Immature natural killer cell (primary cell): Measurements from ENCODE around the gene PTDSS2. TPM values are rescaled to one million over a fixed set of nuclear protein-coding genes. Genes with fewer than 3 reads are reported as not detected.

Experiments used
- DNase-seq, 3 donors: peaks; one replicate each; pipeline ENCODE4 v3.0.0; 2022; ENCODE audit warnings: mixed read lengths in 1 of 3
- H3K27ac Mint-ChIP-seq, 6 donors: one replicate each; pipeline ENCODE4 v1.8.0; 2020; ENCODE audit warnings: mixed read lengths in 6 of 6, mild to moderate bottlenecking in 5 of 6, inconsistent platforms in 4 of 6, moderate library complexity in 3 of 6
- H3K27me3 Mint-ChIP-seq, 3 donors: one replicate each; pipeline ENCODE4 v1.8.0; 2020 to 2021; ENCODE audit warnings: low read depth in 3 of 3, mild to moderate bottlenecking in 3 of 3, mixed read lengths in 3 of 3, moderate library complexity in 3 of 3, inconsistent platforms in 1 of 3
- H3K36me3 Mint-ChIP-seq, 3 donors: one replicate each; pipeline ENCODE4 v1.8.0; 2020; ENCODE audit warnings: mixed read lengths in 3 of 3, inconsistent platforms in 2 of 3, mild to moderate bottlenecking in 2 of 3
- H3K4me1 Mint-ChIP-seq, 2 donors: one replicate each; pipeline ENCODE4 v1.8.0; 2020; ENCODE audit warnings: inconsistent platforms in 2 of 2, mild to moderate bottlenecking in 2 of 2, mixed read lengths in 2 of 2, moderate library complexity in 1 of 2
- H3K4me3 Mint-ChIP-seq, 5 donors: one replicate each; pipeline ENCODE4 v1.8.0; 2020; ENCODE audit warnings: mild to moderate bottlenecking in 5 of 5, mixed read lengths in 5 of 5, inconsistent platforms in 3 of 5, moderate library complexity in 3 of 5
- H3K9me3 Mint-ChIP-seq, 6 donors: one replicate each; pipeline ENCODE4 v1.8.0; 2020; ENCODE audit warnings: mild to moderate bottlenecking in 6 of 6, mixed read lengths in 6 of 6, inconsistent platforms in 4 of 6, moderate library complexity in 3 of 6
- polyA plus RNA-seq, 3 donors: library from polyadenylated mRNA; unstranded; fragments of 300-500 nt; fragmentation: Illumina TruSeq; gene quantifications; one replicate each; pipeline ENCODE4 v1.2.3, GENCODE V29; 2021

The PTDSS2 gene
- polyA plus RNA-seq, 3 donors from 2014 or later = 11.5 to 17.3 (median 16.1) TPM

DNA sequence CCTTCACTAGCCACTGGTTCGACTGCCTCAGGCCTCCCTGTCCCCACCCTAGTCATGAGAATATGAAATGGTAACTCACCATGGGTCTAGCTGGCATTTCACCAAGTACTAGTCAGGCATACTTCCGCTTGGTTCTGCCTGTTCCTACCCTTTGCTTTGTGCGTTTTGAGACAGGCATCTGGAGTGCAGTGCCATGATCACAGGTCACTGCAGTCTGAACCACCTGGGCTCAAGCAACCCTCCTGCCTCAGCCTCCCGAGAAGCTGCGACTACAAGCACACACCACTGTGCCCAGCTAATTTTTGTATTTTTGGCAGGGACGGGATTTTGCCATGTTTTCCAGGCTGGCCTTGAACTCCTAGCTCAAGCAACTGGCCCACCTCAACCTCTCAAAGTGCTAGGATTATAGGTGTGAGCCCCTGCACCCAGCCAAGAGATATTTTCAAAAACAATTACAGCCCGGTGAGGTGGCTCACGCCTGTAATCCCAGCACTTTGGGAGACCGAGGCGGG, 71.2 kb downstream of the PTDSS2 start:
- Mint-ChIP-seq H3K36me3 (no peaks in the 10 kb centered on the region), H3K4me3 (no peak overlapping the region), H3K9me3 (no peaks in the 10 kb centered on the region), H3K4me1 (peaks cover 5 to 6% of the 10 kb centered on the region in 2 donors), H3K27me3 (peaks cover 4 to 11% (median 4%) of the 10 kb centered on the region in 3 donors), H3K27ac (no peak overlapping the region)
- DNase-seq = no peak

DNA sequence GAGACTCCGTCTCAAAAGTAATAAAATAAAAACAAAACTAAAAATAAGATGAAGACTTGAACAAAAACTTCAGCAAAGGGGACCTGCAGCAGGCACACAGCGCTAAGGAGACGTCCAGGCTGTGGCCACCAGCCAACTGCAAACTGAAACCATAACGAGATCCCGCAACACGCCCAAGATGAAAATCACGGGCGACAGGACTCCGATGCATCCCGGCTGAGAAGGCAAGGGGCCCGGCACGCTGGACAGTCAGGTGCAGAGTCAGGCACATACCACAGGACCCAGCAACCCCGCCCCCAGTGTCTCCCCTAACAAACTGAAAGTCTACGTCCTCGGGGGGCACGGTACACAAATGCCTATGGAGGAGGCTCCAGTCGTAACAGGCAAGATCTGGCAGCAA, 76.1 kb downstream of the PTDSS2 start:
- Mint-ChIP-seq H3K27me3 (peaks cover 0 to 4% (median 0%) of the 10 kb centered on the region in 3 donors), H3K4me1 (no peaks in the 10 kb centered on the region), H3K4me3 (no peak overlapping the region), H3K36me3 (no peaks in the 10 kb centered on the region), H3K27ac (no peak overlapping the region), H3K9me3 (no peaks in the 10 kb centered on the region)
- no peak for DNase-seq

DNA sequence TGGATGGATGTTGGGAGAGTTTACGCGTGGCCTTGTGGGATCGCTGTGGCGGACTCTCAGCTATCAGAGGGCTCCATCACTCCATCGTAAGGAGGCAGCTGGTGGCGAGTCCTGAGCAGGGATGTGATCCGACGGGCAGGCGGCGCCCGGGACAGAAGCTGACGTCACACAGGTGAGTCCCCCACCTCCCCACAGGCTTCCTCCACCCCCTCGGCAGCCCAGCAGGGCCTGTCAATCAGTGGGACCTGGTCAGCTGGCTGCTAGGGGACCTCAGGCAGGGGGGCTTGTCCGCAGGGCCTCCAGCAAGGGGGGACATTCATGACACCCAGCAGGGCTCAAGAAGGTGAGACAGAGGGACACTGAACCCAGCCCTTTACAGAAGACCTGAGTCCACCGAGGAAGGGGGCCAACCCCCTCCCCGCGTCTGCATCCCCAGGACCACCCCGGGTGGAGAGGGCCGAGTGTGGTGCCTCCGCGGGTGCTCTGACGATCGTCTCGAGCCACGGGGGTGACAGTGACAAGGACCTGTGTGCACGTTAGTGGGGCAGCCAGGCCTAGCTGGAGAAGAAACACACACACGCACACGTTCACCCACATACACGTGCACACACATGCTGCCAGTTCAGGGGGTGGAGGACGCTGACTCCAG, 78.2 kb downstream of the PTDSS2 start:
- H3K36me3 Mint-ChIP-seq = no peaks in the 10 kb centered on the region
- H3K4me1 Mint-ChIP-seq = peaks cover 0 to 2% of the 10 kb centered on the region in 2 donors
- no peak for DNase-seq
- H3K9me3 Mint-ChIP-seq = no peaks in the 10 kb centered on the region
- no peak overlapping the region for H3K4me3 Mint-ChIP-seq
- peaks cover 0 to 4% (median 0%) of the 10 kb centered on the region in 3 donors for H3K27me3 Mint-ChIP-seq
- H3K27ac Mint-ChIP-seq = no peak overlapping the region

DNA sequence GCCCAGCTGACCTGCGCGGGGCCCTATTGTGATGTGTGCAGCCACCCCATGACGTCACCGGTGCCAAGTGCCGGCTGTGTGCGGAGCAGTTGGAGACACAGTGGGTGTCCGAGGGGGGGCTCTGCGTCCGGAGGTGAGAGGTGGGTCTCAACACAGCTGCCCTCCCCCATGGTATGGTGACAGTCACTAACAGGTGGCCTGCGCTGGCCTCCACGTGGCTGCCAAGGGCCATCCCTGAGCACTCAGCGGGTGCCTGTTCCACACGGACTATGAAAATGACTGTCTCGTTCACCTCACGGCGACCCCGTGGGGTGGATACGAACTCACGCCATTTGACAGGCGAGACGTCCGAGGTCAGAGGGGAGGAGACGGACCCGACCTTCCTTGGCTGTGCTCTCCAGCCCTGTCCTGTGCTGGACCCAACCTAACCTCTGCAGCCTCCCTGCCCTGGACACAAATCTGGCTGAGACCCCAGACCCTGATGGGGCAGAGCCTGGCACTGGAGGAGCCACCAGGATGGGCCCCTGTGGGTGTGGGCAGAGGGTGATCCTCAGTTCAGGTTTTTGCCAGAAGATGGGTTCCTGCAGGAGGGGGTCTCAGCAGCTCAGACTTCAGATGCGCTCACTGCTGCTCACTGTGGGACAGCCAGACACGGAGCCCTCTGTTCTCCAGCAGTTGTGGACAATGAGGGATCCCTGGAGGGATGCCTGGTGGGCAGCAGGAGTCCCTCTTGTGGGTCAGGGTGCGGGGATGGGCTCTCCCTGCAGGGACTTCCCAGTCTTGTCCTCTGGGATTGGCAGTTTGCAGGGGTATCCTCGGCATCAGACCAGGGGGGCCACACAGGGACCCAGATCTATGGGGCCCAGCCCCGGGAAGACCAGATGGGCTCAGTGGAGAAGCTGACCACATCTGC, 79.0 kb downstream of the PTDSS2 start:
- Mint-ChIP-seq H3K36me3 (no peaks in the 10 kb centered on the region), H3K9me3 (no peaks in the 10 kb centered on the region), H3K4me1 (peaks cover 0 to 2% of the 10 kb centered on the region in 2 donors), H3K27ac (no peak overlapping the region), H3K27me3 (peaks cover 0 to under 1% (median 0%) of the 10 kb centered on the region in 3 donors), H3K4me3 (no peak overlapping the region)
- no peak for DNase-seq

DNA sequence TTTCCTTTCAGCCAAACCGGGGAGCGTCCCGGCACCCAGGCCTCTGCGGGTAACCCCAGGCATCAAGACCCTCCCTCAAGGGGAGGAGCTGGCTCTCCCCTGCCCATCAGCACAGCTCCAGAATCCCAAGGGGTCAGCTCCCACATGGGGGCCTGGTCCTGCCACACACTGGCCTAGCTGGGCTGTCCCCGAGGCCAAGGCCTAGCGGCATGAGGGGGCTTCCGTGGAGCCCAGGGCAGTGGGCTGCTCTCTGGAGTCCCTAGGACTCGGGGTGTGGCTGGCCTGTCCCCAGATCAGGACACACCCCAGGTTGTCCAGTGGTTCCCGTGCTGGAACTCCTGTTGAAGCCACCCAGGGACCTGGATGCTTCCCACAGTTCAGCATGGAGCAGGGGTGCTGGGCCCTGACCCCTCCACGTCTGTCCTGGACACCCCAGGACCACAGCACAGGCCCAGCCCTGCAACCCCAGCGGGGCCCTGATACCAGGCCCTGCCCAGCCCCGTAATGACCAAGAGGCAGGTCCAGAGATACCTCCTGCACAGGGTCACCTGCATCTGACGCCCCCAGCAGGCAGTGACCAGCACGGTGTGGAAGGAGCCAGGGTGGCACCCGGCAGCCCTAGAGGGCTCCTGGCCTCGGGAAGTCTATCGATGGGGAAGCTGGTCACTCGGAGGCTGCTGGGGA, 79.8 kb downstream of the PTDSS2 start:
- Mint-ChIP-seq H3K4me3 (no peak overlapping the region), H3K27me3 (no peaks in the 10 kb centered on the region), H3K36me3 (no peaks in the 10 kb centered on the region), H3K27ac (no peak overlapping the region), H3K4me1 (peaks cover 0 to 2% of the 10 kb centered on the region in 2 donors), H3K9me3 (no peaks in the 10 kb centered on the region)
- DNase-seq = no peak

DNA sequence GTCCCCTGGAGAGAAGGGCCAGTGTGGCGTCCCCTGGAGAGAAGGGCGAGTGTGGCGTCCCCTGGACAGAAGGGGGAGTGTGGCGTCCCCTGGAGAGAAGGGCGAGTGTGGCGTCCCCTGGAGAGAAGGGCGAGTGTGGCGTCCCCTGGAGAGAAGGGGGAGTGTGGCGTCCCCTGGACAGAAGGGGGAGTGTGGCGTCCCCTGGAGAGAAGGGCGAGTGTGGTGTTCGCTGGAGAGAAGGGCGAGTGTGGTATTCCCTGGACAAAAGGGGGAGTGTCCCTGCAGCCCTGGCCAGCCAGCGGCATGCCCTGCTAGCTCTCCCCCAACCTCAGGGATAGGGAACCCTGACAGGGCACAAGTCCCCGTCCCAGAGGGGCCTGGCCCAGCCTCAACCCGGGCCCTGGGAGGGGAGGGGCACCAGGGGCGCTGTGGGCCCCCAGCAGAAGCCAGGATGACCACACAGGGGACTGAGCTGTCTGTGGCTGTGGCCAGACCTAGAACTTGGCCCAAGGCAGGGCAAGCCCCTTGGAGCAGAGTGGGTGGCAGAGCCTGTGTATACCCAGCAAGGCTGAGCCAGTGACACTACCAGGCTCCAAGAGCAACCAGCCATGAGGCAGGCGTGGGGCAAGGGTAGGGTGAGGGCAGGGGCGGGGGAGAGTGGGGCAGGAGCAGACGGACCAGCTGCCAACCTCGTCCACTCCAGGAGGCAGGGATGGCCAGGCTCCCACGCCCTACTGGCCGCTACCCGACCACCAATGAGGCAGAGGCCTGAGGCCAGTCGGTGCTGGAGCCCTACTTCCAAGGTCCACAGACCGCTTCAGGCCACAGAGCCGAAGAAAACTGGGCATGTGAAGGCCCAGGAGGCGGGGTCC, 81.1 kb downstream of the PTDSS2 start:
- no peaks in the 10 kb centered on the region for H3K9me3 Mint-ChIP-seq
- H3K36me3 Mint-ChIP-seq = no peaks in the 10 kb centered on the region
- DNase-seq = no peak
- H3K4me1 Mint-ChIP-seq = peaks cover 3 to 4% of the 10 kb centered on the region in 2 donors
- no peak overlapping the region for H3K27ac Mint-ChIP-seq
- H3K27me3 Mint-ChIP-seq = peaks cover 0 to 2% (median 0%) of the 10 kb centered on the region in 3 donors
- H3K4me3 Mint-ChIP-seq = peak overlapping the region in 1 of 5 donors; percentile 21

DNA sequence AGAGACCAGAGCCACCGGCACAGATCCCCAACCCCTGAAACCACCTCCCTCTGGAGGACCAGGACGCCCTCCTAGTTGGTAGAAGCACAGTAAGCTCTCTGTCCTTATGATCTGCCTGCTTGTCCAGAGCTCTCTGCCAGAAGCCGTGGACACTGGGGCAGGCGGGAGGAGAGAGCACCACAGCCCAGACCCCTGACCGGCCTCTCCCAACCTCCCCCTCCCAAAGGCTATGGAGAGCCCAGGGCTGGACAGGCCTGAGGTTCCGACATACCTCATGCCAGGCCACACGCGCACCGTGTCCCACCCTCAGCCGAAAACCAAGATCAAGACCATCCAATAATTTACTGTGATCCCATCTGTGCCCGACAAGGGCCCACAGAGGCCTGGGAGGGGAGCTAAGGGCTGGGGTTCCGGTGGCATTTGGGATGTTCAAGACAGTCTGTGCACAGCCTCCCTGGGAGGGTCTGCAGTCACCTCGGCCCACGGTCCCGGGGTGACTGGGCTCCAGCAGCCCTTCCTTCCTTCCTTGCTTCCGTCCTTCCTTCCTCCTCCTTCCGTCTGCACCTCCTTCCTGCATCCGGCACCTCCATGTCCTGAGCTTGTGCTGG, 81.9 kb downstream of the PTDSS2 start:
- H3K4me3 Mint-ChIP-seq = peak overlapping the region in 2 of 5 donors; percentile 17 to 21

DNA sequence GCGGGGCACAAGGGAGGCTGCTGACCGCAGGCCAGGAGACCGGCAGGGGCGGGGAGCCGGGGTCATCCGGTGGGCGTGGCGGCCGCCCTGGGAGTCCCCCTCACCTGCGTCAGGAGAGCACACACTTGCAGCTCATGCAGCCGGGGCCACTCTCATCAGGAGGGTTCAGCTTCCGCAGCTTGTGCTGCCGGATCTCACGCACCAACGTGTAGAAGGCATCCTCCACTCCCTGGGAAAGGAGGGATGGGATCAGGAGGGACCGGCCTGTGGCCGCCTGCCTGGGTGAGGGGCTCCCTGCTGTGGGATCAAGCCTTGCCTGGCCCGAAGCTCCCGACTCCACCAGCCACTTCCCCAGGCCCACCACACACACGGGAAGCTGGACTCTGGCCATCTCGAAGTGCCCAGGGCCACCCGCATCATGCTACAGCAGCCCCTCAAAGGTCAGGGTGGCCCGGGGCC, 82.5 kb downstream of the PTDSS2 start:
- no peak overlapping the region for H3K27ac Mint-ChIP-seq
- H3K4me3 Mint-ChIP-seq = no peak overlapping the region
- no peaks in the 10 kb centered on the region for H3K36me3 Mint-ChIP-seq
- DNase-seq = no peak
- H3K4me1 Mint-ChIP-seq = peaks cover 6 to 10% of the 10 kb centered on the region in 2 donors
- H3K9me3 Mint-ChIP-seq = no peaks in the 10 kb centered on the region
- H3K27me3 Mint-ChIP-seq = peaks cover 3 to 8% (median 5%) of the 10 kb centered on the region in 3 donors

More for the DNA sequence above, 81.9 kb downstream of the PTDSS2 start:
- Mint-ChIP-seq H3K4me1 (peaks cover 6 to 7% of the 10 kb centered on the region in 2 donors), H3K27me3 (peaks cover 0 to 5% (median 2%) of the 10 kb centered on the region in 3 donors), H3K27ac (peak overlapping the region in 1 of 6 donors; percentile 48), H3K9me3 (no peaks in the 10 kb centered on the region), H3K36me3 (no peaks in the 10 kb centered on the region)
- no peak for DNase-seq

DNA sequence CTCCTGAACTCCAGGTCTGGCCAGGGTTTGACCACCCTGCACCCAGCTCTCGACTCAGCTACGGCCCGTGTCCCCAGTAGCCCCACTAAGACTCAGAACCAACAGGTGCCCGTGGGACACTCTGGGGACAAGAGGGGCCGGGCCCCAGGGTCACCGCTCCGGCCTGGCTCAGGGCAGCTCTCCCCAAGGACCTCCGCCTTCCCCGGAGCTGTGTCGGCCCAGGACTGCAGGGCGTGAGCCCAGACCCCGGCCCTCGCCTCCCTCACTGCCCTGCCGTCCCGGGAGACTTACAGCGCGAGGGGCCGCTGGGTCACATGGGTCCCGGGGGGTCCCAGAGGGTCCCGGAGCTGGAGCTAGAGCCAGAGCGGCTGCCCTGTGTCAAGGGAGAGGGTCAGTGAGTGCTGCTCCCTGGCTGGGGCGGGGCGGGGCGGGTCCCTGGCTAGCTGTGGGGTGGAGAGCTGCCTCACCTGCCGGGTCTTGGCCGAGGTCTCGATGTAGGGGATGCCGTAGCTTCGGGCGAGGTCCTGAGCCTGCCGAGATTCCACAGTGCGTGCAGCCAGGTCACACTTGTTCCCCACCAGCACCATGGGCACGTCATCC, 83.0 kb downstream of the PTDSS2 start:
- peak overlapping the region in 1 of 5 donors; percentile 35 for H3K4me3 Mint-ChIP-seq
- no peaks in the 10 kb centered on the region for H3K36me3 Mint-ChIP-seq
- H3K27ac Mint-ChIP-seq = no peak overlapping the region
- peaks cover 3 to 8% (median 5%) of the 10 kb centered on the region in 3 donors for H3K27me3 Mint-ChIP-seq
- no peaks in the 10 kb centered on the region for H3K9me3 Mint-ChIP-seq
- DNase-seq = no peak
- peaks cover 6 to 15% of the 10 kb centered on the region in 2 donors for H3K4me1 Mint-ChIP-seq

DNA sequence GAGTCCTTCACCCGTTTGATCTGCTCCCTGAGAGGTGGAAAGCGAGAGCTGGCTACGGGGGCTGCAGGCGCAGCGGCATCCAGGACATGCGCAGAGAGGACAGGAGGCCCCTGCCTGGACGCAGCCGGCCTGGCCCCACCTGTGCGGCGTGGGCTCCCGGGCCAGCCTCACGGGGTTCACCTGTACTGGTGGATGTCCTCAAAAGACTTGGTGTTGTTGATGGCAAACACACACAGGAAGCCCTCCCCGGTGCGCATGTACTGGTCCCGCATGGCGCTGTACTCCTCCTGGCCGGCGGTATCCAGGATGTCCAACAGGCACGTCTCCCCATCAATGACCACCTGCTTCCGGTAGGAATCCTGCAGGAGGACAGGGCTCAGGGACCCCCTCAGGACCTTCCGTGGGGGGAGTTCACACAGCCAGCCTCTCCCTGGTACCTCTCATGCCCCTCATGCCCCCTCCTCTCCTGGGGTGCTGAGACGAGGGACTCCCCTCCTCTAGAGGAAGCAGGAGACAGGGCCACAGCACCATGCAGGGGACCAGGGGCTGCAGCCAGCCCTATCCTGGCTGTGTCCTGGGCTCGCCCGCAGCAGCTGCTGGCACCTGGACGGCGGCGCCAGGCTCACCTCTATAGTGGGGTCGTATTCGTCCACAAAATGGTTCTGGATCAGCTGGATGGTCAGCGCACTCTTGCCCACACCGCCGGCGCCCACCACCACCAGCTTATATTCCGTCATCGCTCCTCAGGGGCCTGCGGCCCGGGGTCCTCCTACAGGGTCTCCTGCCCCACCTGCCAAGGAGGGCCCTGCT, 83.7 kb downstream of the PTDSS2 start:
- no peaks in the 10 kb centered on the region for H3K36me3 Mint-ChIP-seq
- H3K27ac Mint-ChIP-seq = no peak overlapping the region
- peaks cover 6 to 20% of the 10 kb centered on the region in 2 donors for H3K4me1 Mint-ChIP-seq
- H3K27me3 Mint-ChIP-seq = peaks cover 4 to 8% (median 5%) of the 10 kb centered on the region in 3 donors
- no peak for DNase-seq
- H3K9me3 Mint-ChIP-seq = no peaks in the 10 kb centered on the region
- peak overlapping the region in 2 of 5 donors; percentile 35 to 42 for H3K4me3 Mint-ChIP-seq

DNA sequence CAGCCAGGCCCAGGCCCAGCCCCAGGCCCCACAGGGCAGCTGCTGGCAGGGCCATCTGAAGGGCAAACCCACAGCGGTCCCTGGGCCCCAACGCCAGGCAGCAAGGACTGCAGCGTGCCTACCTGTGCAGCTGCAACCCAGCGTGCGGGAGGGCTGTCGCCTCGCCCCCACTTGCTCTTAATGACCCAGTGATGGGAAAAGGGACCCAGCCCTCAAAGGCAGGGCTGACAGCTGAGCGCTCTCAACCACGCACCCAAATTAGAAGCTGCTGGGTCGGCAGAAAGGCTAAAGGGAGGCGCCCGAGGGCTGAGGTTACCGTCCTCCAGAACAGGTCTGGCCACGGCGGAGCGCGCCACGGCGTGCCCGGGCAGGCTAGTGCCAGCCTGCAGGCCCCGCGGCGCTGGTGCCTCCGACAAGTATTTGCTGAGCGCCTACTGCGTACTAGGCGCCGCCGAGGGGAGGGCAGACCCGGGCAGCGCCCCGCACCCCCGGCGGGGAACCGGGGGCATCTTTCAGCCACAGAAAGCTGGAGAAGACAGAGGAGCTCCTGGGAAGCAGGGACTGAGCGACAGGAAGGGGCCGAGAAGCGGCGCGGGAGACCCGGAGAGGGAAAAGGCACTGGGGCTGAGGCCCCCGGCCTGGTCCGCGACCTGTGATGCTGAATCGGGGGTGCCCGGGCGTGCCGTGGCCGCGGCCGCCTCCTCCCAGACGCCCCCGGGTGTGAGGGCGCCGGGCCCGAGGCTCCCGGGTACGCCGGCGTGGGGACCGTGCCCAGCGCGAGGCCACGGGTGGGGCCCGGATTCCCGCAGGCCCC, 84.5 kb downstream of the PTDSS2 start:
- H3K27ac Mint-ChIP-seq = no peak overlapping the region
- peak overlapping the region; percentile 30 to 63 (median 55) for H3K4me3 Mint-ChIP-seq
- H3K27me3 Mint-ChIP-seq = peaks cover 4 to 8% (median 5%) of the 10 kb centered on the region in 3 donors
- H3K36me3 Mint-ChIP-seq = no peaks in the 10 kb centered on the region
- peak in 2 of 3 donors; percentile 18 to 32 for DNase-seq
- H3K9me3 Mint-ChIP-seq = no peaks in the 10 kb centered on the region
- peaks cover 6 to 20% of the 10 kb centered on the region in 2 donors for H3K4me1 Mint-ChIP-seq
